CD4-positive, alpha-beta T cell treated with Interleukin-4 for 1 hour (primary cell): Measurements from ENCODE around the gene BBS7.

ENCODE experiments used
- DNase-seq, 2 donors: peaks; one replicate each; pipeline ENCODE4 v3.0.0-alpha.2; 2020 to 2022

The BBS7 gene

GRCh38 chr4:121824171-121824527 lies 46.1 kb downstream of the BBS7 start:
- DNase-seq = no peak

- DNase-seq = peak; percentile 95 to 96
Observed at GRCh38 chr4:121823505-121824170, 46.6 kb downstream of the BBS7 start, which contains the start of gene CCNA2. Gene CCNA2 (minus strand): TSS chr4:121823883. CDS start chr4:121823628, 255 bp downstream.

- DNase-seq = peak; percentile 14 to 50
Observed at GRCh38 chr4:121822796-121823504, 47.3 kb downstream of the BBS7 start.

- DNase-seq = no peak
Observed at GRCh38 chr4:121822047-121822446, 48.2 kb downstream of the BBS7 start.

GRCh38 chr4:121819216-121819965 lies 50.9 kb downstream of the BBS7 start:
- DNase-seq = no peak

GRCh38 chr4:121818215-121818614 lies 52.1 kb downstream of the BBS7 start:
- DNase-seq = no peak

GRCh38 chr4:121817701-121818100 lies 52.6 kb downstream of the BBS7 start:
- no peak for DNase-seq

- DNase-seq = no peak
Observed at GRCh38 chr4:121817006-121817405, 53.3 kb downstream of the BBS7 start.

- no peak for DNase-seq
Observed at GRCh38 chr4:121814756-121815155, 55.5 kb downstream of the BBS7 start.

- DNase-seq = no peak
Observed at GRCh38 chr4:121811122-121811521, 59.2 kb downstream of the BBS7 start.

GRCh38 chr4:121806411-121806810 lies 63.9 kb downstream of the BBS7 start:
- DNase-seq = no peak

GRCh38 chr4:121801715-121802075 lies 68.6 kb downstream of the BBS7 start:
- DNase-seq = no peak

- DNase-seq = peak; percentile 93 to 95
Observed at GRCh38 chr4:121800961-121801714, 69.1 kb downstream of the BBS7 start, which contains the start of gene EXOSC9. Gene EXOSC9 (plus strand): TSS chr4:121801323. CDS start chr4:121801425, 102 bp downstream.

- no peak for DNase-seq
Observed at GRCh38 chr4:121800638-121800960, 69.7 kb downstream of the BBS7 start.

GRCh38 chr4:121799867-121800501 lies 70.3 kb downstream of the BBS7 start:
- no peak for DNase-seq

- DNase-seq = no peak
Observed at GRCh38 chr4:121799208-121799823, 71.0 kb downstream of the BBS7 start.

GRCh38 chr4:121796283-121796682 lies 74.0 kb downstream of the BBS7 start:
- no peak for DNase-seq

GRCh38 chr4:121794505-121795188 lies 75.6 kb downstream of the BBS7 start:
- DNase-seq = no peak

GRCh38 chr4:121792966-121793365 lies 77.3 kb downstream of the BBS7 start:
- no peak for DNase-seq

GRCh38 chr4:121791481-121791880 lies 78.8 kb downstream of the BBS7 start:
- DNase-seq = no peak

- no peak for DNase-seq
Observed at GRCh38 chr4:121790976-121791375, 79.3 kb downstream of the BBS7 start.
